Measurements from ENCODE around the gene ANO6.

DNA sequence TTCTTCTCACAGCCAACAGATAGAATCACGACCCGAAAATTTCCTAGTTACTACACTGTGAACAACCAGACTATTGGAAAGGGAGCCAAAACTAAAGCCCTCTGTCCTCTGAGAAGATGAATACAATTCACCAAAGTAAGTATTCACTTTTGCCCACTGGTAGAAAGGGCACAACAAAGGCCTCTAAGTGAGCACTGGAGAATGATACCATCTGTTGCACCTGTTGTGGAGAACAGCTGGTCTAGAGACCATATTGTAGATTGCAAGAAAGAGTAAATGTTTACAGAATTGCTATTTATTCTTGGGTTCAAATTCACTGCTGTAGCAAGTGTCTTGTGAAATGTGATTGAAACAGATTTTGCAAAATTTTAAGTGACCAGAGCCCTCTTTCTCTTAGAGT is 46.9 kb upstream of the ANO6 start:
- TF ChIP-seq, protein P1, sequence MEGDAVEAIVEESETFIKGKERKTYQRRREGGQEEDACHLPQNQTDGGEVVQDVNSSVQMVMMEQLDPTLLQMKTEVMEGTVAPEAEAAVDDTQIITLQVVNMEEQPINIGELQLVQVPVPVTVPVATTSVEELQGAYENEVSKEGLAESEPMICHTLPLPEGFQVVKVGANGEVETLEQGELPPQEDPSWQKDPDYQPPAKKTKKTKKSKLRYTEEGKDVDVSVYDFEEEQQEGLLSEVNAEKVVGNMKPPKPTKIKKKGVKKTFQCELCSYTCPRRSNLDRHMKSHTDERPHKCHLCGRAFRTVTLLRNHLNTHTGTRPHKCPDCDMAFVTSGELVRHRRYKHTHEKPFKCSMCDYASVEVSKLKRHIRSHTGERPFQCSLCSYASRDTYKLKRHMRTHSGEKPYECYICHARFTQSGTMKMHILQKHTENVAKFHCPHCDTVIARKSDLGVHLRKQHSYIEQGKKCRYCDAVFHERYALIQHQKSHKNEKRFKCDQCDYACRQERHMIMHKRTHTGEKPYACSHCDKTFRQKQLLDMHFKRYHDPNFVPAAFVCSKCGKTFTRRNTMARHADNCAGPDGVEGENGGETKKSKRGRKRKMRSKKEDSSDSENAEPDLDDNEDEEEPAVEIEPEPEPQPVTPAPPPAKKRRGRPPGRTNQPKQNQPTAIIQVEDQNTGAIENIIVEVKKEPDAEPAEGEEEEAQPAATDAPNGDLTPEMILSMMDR (IDR thresholded peaks at IDR 0.05), result no peak
- no peak for TF ChIP-seq POLR2AphosphoS5 (IDR thresholded peaks at IDR 0.05)
- no peak for TF ChIP-seq POLR2A (IDR thresholded peaks at IDR 0.05)
- no peak for TF ChIP-seq EP300 (IDR thresholded peaks at IDR 0.05)
